Measurements from ENCODE around the gene SETBP1. TPM values are rescaled to one million over a fixed set of nuclear protein-coding genes. Genes with fewer than 3 reads are reported as not detected.

The SETBP1 gene
- total and polyA plus RNA-seq, 3 experiments from 2014 or later, result 0.22 to 14.1 (median 13.9) TPM

GRCh38 chr18:44889111-44889510 is 208.4 kb downstream of the SETBP1 start:
- H3K9me3 Mint-ChIP-seq, result peaks cover 0 to 4% (median 0%) of the 10 kb centered on the region in 5 donors
- Histone ChIP-seq H3K27ac (ENCODE audit: low read depth, low read length) (no peak overlapping the region), H3K4me1 (ENCODE audit: insufficient read depth, low read length) (no peaks in the 10 kb centered on the region), H3K27me3 (ENCODE audit: insufficient read depth, low read length, poor library complexity, severe bottlenecking) (no peaks in the 10 kb centered on the region), H3K9me3 (ENCODE audit: low read length) (no peaks in the 10 kb centered on the region), H3K36me3 (ENCODE audit: insufficient read depth, low read length) (no peaks in the 10 kb centered on the region), H3K4me3 (ENCODE audit: low read length) (no peak overlapping the region)
- no peak overlapping the region for H3K27ac Mint-ChIP-seq
- ChIA-PET POLR2A (no interaction called here), CTCF (no interaction called here)
- DNase-seq, result no peak
- peaks cover 17 to 23% (median 21%) of the 10 kb centered on the region in 3 donors for H3K4me1 Mint-ChIP-seq
- H3K4me3 Mint-ChIP-seq, result no peak overlapping the region
- no peaks in the 10 kb centered on the region for H3K27me3 Mint-ChIP-seq
- peaks cover 0 to 4% (median 0%) of the 10 kb centered on the region in 3 donors for H3K36me3 Mint-ChIP-seq

- POLR2A ChIA-PET, result no interaction called here
- H3K27me3 Mint-ChIP-seq, result no peaks in the 10 kb centered on the region
- Histone ChIP-seq H3K27me3 (ENCODE audit: insufficient read depth, low read length, poor library complexity, severe bottlenecking) (no peaks in the 10 kb centered on the region), H3K4me1 (ENCODE audit: insufficient read depth, low read length) (no peaks in the 10 kb centered on the region), H3K27ac (ENCODE audit: low read depth, low read length) (no peak overlapping the region), H3K9me3 (ENCODE audit: low read length) (no peaks in the 10 kb centered on the region), H3K4me3 (ENCODE audit: low read length) (no peak overlapping the region), H3K36me3 (ENCODE audit: insufficient read depth, low read length) (no peaks in the 10 kb centered on the region)
- peak overlapping the region in 1 of 7 donors; percentile 16 for H3K4me3 Mint-ChIP-seq
- peaks cover 22 to 33% (median 26%) of the 10 kb centered on the region in 3 donors for H3K4me1 Mint-ChIP-seq
- H3K27ac Mint-ChIP-seq, result peak overlapping the region in 4 of 8 donors; percentile 8 to 61 (median 35)
- H3K9me3 Mint-ChIP-seq, result peaks cover 0 to 4% (median 0%) of the 10 kb centered on the region in 5 donors
- no peak for DNase-seq
- H3K36me3 Mint-ChIP-seq, result peaks cover 0 to 4% (median 0%) of the 10 kb centered on the region in 3 donors
- CTCF ChIA-PET, result interaction anchor here (1.8 kb wide), 1 partner anchor 12 kb away, joined by 3 read pairs; no protein-coding TSS in a partner anchor
These were observed 212.5 kb downstream of the SETBP1 start for GRCh38 chr18:44893045-44893706.

- Histone ChIP-seq H3K9me3 (ENCODE audit: low read length) (no peaks in the 10 kb centered on the region), H3K27ac (ENCODE audit: low read depth, low read length) (no peak overlapping the region), H3K27me3 (ENCODE audit: insufficient read depth, low read length, poor library complexity, severe bottlenecking) (no peaks in the 10 kb centered on the region), H3K36me3 (ENCODE audit: insufficient read depth, low read length) (no peaks in the 10 kb centered on the region), H3K4me3 (ENCODE audit: low read length) (no peak overlapping the region), H3K4me1 (ENCODE audit: insufficient read depth, low read length) (no peaks in the 10 kb centered on the region)
- Mint-ChIP-seq H3K4me1 (peaks cover 22 to 33% (median 26%) of the 10 kb centered on the region in 3 donors), H3K36me3 (peaks cover 0 to 4% (median 0%) of the 10 kb centered on the region in 3 donors), H3K27ac (peak overlapping the region in 1 of 8 donors; percentile 8), H3K9me3 (peaks cover 0 to 4% (median 0%) of the 10 kb centered on the region in 5 donors), H3K4me3 (no peak overlapping the region), H3K27me3 (no peaks in the 10 kb centered on the region)
- DNase-seq, result no peak
- ChIA-PET CTCF (no interaction called here), POLR2A (no interaction called here)
These were observed 213.3 kb downstream of the SETBP1 start for GRCh38 chr18:44893966-44894365.

- no peaks in the 10 kb centered on the region for H3K4me1 ChIP-seq (ENCODE audit: insufficient read depth, low read length)
- no peaks in the 10 kb centered on the region for H3K9me3 ChIP-seq (ENCODE audit: low read length)
- Mint-ChIP-seq H3K27me3 (no peaks in the 10 kb centered on the region), H3K4me1 (peaks cover 22 to 33% (median 26%) of the 10 kb centered on the region in 3 donors), H3K4me3 (no peak overlapping the region), H3K9me3 (peaks cover 0 to 4% (median 0%) of the 10 kb centered on the region in 5 donors), H3K27ac (peak overlapping the region in 1 of 8 donors; percentile 16), H3K36me3 (peaks cover 0 to 4% (median 0%) of the 10 kb centered on the region in 3 donors)
- POLR2A ChIA-PET, result no interaction called here
- no peak overlapping the region for H3K4me3 ChIP-seq (ENCODE audit: low read length)
- no peaks in the 10 kb centered on the region for H3K36me3 ChIP-seq (ENCODE audit: insufficient read depth, low read length)
- CTCF ChIA-PET, result no interaction called here
- H3K27ac ChIP-seq (ENCODE audit: low read depth, low read length), result no peak overlapping the region
- no peak for DNase-seq
- H3K27me3 ChIP-seq (ENCODE audit: insufficient read depth, low read length, poor library complexity, severe bottlenecking), result no peaks in the 10 kb centered on the region
These were observed 214.6 kb downstream of the SETBP1 start for GRCh38 chr18:44895176-44895798.

GRCh38 chr18:44896846-44897245 is 216.2 kb downstream of the SETBP1 start:
- Mint-ChIP-seq H3K36me3 (no peaks in the 10 kb centered on the region), H3K27ac (no peak overlapping the region), H3K4me1 (peaks cover 22 to 33% (median 26%) of the 10 kb centered on the region in 3 donors), H3K9me3 (no peaks in the 10 kb centered on the region), H3K27me3 (no peaks in the 10 kb centered on the region), H3K4me3 (no peak overlapping the region)
- H3K9me3 ChIP-seq (ENCODE audit: low read length), result no peaks in the 10 kb centered on the region
- H3K4me3 ChIP-seq (ENCODE audit: low read length), result no peak overlapping the region
- H3K27ac ChIP-seq (ENCODE audit: low read depth, low read length), result no peak overlapping the region
- no peaks in the 10 kb centered on the region for H3K27me3 ChIP-seq (ENCODE audit: insufficient read depth, low read length, poor library complexity, severe bottlenecking)
- DNase-seq, result no peak
- CTCF ChIA-PET, result interaction anchor here (0.6 kb wide), 1 partner anchor 44 kb away, joined by 3 read pairs; no protein-coding TSS in a partner anchor
- H3K36me3 ChIP-seq (ENCODE audit: insufficient read depth, low read length), result no peaks in the 10 kb centered on the region
- POLR2A ChIA-PET, result no interaction called here
- no peaks in the 10 kb centered on the region for H3K4me1 ChIP-seq (ENCODE audit: insufficient read depth, low read length)

- no peaks in the 10 kb centered on the region for H3K27me3 Mint-ChIP-seq
These were observed 216.7 kb downstream of the SETBP1 start for GRCh38 chr18:44897411-44897810.

GRCh38 chr18:44897816-44898215 is 217.1 kb downstream of the SETBP1 start:
- Mint-ChIP-seq H3K27ac (no peak overlapping the region), H3K9me3 (no peaks in the 10 kb centered on the region), H3K4me3 (no peak overlapping the region), H3K27me3 (no peaks in the 10 kb centered on the region), H3K36me3 (no peaks in the 10 kb centered on the region), H3K4me1 (peaks cover 20 to 32% (median 26%) of the 10 kb centered on the region in 3 donors)
- H3K4me3 ChIP-seq (ENCODE audit: low read length), result no peak overlapping the region
- no peaks in the 10 kb centered on the region for H3K4me1 ChIP-seq (ENCODE audit: insufficient read depth, low read length)
- no peaks in the 10 kb centered on the region for H3K27me3 ChIP-seq (ENCODE audit: insufficient read depth, low read length, poor library complexity, severe bottlenecking)
- H3K27ac ChIP-seq (ENCODE audit: low read depth, low read length), result no peak overlapping the region
- H3K36me3 ChIP-seq (ENCODE audit: insufficient read depth, low read length), result no peaks in the 10 kb centered on the region
- H3K9me3 ChIP-seq (ENCODE audit: low read length), result no peaks in the 10 kb centered on the region
- DNase-seq, result no peak
- CTCF ChIA-PET, result no interaction called here
- POLR2A ChIA-PET, result no interaction called here

More at GRCh38 chr18:44897411-44897810, 216.7 kb downstream of the SETBP1 start:
- no peak for DNase-seq
- no peaks in the 10 kb centered on the region for H3K4me1 ChIP-seq (ENCODE audit: insufficient read depth, low read length)
- peaks cover 22 to 33% (median 26%) of the 10 kb centered on the region in 3 donors for H3K4me1 Mint-ChIP-seq
- no peaks in the 10 kb centered on the region for H3K36me3 ChIP-seq (ENCODE audit: insufficient read depth, low read length)
- no peaks in the 10 kb centered on the region for H3K9me3 ChIP-seq (ENCODE audit: low read length)
- no peaks in the 10 kb centered on the region for H3K27me3 ChIP-seq (ENCODE audit: insufficient read depth, low read length, poor library complexity, severe bottlenecking)
- H3K9me3 Mint-ChIP-seq, result no peaks in the 10 kb centered on the region
- ChIA-PET CTCF (no interaction called here), POLR2A (no interaction called here)
- no peaks in the 10 kb centered on the region for H3K36me3 Mint-ChIP-seq
- H3K4me3 ChIP-seq (ENCODE audit: low read length), result no peak overlapping the region
- H3K4me3 Mint-ChIP-seq, result no peak overlapping the region
- no peak overlapping the region for H3K27ac ChIP-seq (ENCODE audit: low read depth, low read length)
- H3K27ac Mint-ChIP-seq, result no peak overlapping the region

GRCh38 chr18:44898498-44898897 is 217.8 kb downstream of the SETBP1 start:
- no peaks in the 10 kb centered on the region for H3K36me3 ChIP-seq (ENCODE audit: insufficient read depth, low read length)
- no peak overlapping the region for H3K27ac ChIP-seq (ENCODE audit: low read depth, low read length)
- H3K27me3 ChIP-seq (ENCODE audit: insufficient read depth, low read length, poor library complexity, severe bottlenecking), result no peaks in the 10 kb centered on the region
- Mint-ChIP-seq H3K27me3 (peaks cover 0 to 3% of the 10 kb centered on the region in 2 donors), H3K4me3 (no peak overlapping the region), H3K27ac (no peak overlapping the region), H3K4me1 (peaks cover 15 to 25% (median 21%) of the 10 kb centered on the region in 3 donors), H3K36me3 (no peaks in the 10 kb centered on the region), H3K9me3 (no peaks in the 10 kb centered on the region)
- no peaks in the 10 kb centered on the region for H3K9me3 ChIP-seq (ENCODE audit: low read length)
- POLR2A ChIA-PET, result no interaction called here
- no peak overlapping the region for H3K4me3 ChIP-seq (ENCODE audit: low read length)
- CTCF ChIA-PET, result no interaction called here
- H3K4me1 ChIP-seq (ENCODE audit: insufficient read depth, low read length), result no peaks in the 10 kb centered on the region
- DNase-seq, result no peak
